ENCODE data around the gene PSEN1.

DNA sequence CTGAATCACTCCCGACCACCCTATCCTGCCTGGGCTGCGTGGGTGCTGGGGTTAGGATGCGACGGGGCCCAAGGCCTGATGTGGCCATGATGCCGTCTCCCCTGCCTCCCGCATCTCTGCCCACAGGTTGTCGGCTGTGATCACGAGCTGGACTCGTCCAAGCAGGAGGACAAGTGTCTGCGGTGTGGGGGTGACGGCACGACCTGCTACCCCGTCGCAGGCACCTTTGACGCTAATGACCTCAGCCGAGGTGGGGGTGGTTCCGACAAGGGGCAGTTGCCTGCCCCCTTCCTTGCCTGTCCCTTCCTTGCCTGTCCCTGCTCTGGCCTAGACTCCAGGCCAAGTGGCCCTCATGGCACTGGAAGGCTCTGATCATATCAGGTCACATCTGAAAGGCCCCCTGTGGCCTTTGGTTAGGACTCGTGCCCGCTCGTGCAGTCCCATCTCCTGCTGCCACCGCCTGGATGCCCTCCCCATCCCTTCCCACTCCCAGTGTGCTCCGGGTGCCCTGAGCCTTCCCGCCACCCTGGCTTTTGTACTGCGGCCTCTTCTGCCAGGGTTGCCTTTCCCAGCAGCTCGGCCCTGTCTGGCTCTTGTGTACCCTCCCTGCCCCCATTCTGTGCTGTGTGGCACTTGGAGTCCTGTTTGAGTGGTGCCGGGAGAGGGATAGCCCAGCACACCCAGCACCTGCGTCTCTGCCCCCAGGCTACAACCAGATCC lies 114.6 kb downstream of the PSEN1 start:
- TF ChIP-seq, protein P1, sequence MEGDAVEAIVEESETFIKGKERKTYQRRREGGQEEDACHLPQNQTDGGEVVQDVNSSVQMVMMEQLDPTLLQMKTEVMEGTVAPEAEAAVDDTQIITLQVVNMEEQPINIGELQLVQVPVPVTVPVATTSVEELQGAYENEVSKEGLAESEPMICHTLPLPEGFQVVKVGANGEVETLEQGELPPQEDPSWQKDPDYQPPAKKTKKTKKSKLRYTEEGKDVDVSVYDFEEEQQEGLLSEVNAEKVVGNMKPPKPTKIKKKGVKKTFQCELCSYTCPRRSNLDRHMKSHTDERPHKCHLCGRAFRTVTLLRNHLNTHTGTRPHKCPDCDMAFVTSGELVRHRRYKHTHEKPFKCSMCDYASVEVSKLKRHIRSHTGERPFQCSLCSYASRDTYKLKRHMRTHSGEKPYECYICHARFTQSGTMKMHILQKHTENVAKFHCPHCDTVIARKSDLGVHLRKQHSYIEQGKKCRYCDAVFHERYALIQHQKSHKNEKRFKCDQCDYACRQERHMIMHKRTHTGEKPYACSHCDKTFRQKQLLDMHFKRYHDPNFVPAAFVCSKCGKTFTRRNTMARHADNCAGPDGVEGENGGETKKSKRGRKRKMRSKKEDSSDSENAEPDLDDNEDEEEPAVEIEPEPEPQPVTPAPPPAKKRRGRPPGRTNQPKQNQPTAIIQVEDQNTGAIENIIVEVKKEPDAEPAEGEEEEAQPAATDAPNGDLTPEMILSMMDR (IDR thresholded peaks at IDR 0.05; ENCODE audit: low read depth, low read length, poor library complexity, severe bottlenecking) = no peak
- no peak for TF ChIP-seq EZH2phosphoT487 (IDR thresholded peaks at IDR 0.05; ENCODE audit: borderline replicate concordance, low read length)
